H9 (cell line): ENCODE results near the gene HUS1. TPM values are rescaled to one million over a fixed set of nuclear protein-coding genes. Genes with fewer than 3 reads are reported as not detected.

Experiments used
- DNase-seq: peaks from one replicate; pipeline ENCODE4 v3.0.0-alpha.2; 2017
- H2AFZ ChIP-seq: one replicate; pipeline ENCODE4 v1.6.1; 2013; ENCODE audit warnings: mild to moderate bottlenecking, low read length, control low read depth, moderate library complexity
- H2AK5ac ChIP-seq: 2 replicates; pipeline ENCODE4 v1.6.1; 2013; ENCODE audit warnings: low read length, control low read depth, mixed read lengths; ENCODE audit not compliant: insufficient read length
- H2BK120ac ChIP-seq: one replicate; pipeline ENCODE4 v1.6.1; 2013; ENCODE audit warnings: low read depth, mild to moderate bottlenecking, low read length, control low read depth, inconsistent platforms; ENCODE audit not compliant: poor library complexity, severe bottlenecking
- H2BK12ac ChIP-seq: 2 replicates; pipeline ENCODE4 v1.6.1; 2013; ENCODE audit warnings: low read length, control low read depth, mixed read lengths, low read depth; ENCODE audit not compliant: insufficient read length
- H2BK15ac ChIP-seq: 2 replicates; pipeline ENCODE4 v1.6.1; 2013; ENCODE audit warnings: low read depth, low read length, control low read depth
- H2BK20ac ChIP-seq: one replicate; pipeline ENCODE4 v1.6.1; 2013; ENCODE audit warnings: low read depth, mild to moderate bottlenecking, low read length, control low read depth, inconsistent platforms; ENCODE audit not compliant: poor library complexity, severe bottlenecking
- H2BK5ac ChIP-seq: 2 replicates; pipeline ENCODE4 v1.6.1; 2013; ENCODE audit warnings: low read length, control low read depth, mixed read lengths; ENCODE audit not compliant: insufficient read length
- H3K14ac ChIP-seq: 2 replicates; pipeline ENCODE4 v1.6.1; 2013; ENCODE audit warnings: low read length, control low read depth; ENCODE audit not compliant: insufficient read depth
- H3K18ac ChIP-seq: 2 replicates; pipeline ENCODE4 v1.6.1; 2013; ENCODE audit warnings: low read depth, mild to moderate bottlenecking, mixed read lengths, low read length, control low read depth; ENCODE audit not compliant: insufficient read length
- H3K23ac ChIP-seq: 2 replicates; pipeline ENCODE4 v1.6.1; 2013; ENCODE audit warnings: low read length, control low read depth, mixed read lengths, low read depth; ENCODE audit not compliant: insufficient read length
- H3K23me2 ChIP-seq: 2 replicates; pipeline ENCODE4 v1.6.1; 2013; ENCODE audit warnings: low read depth, mild to moderate bottlenecking, mixed read lengths, low read length, control low read depth; ENCODE audit not compliant: insufficient read length, poor library complexity, severe bottlenecking
- H3K27ac ChIP-seq: 2 replicates; pipeline ENCODE4 v1.5.1; 2013; ENCODE audit warnings: low read length, control low read depth, mixed read lengths, low read depth; ENCODE audit not compliant: insufficient read length
- H3K27me3 ChIP-seq: 2 replicates; pipeline ENCODE4 v1.6.1; 2013; ENCODE audit warnings: low read length, control low read depth, inconsistent platforms; ENCODE audit not compliant: insufficient read depth
- H3K4ac ChIP-seq: 2 replicates; pipeline ENCODE4 v1.6.1; 2013; ENCODE audit warnings: low read depth, mild to moderate bottlenecking, control low read depth, inconsistent platforms, low read length, moderate library complexity
- H3K4me1 ChIP-seq: 2 replicates; pipeline ENCODE4 v1.6.1; 2013; ENCODE audit warnings: low read length, control low read depth, inconsistent platforms; ENCODE audit not compliant: insufficient read depth
- H3K4me2 ChIP-seq: 2 replicates; pipeline ENCODE4 v1.6.1; 2013; ENCODE audit warnings: low read length, control low read depth, mixed read lengths; ENCODE audit not compliant: insufficient read length, insufficient read depth
- H3K56ac ChIP-seq: 2 replicates; pipeline ENCODE4 v1.6.1; 2013; ENCODE audit warnings: low read depth, mild to moderate bottlenecking, mixed read lengths, low read length, control low read depth; ENCODE audit not compliant: insufficient read length
- H3K79me1 ChIP-seq: 2 replicates; pipeline ENCODE4 v1.6.1; 2013; ENCODE audit warnings: low read depth, mild to moderate bottlenecking, moderate library complexity, low read length, control low read depth, inconsistent platforms; ENCODE audit not compliant: insufficient read depth, poor library complexity, severe bottlenecking
- H3K79me2 ChIP-seq: 2 replicates; pipeline ENCODE4 v1.6.1; 2013; ENCODE audit warnings: low read length, control low read depth, inconsistent platforms; ENCODE audit not compliant: insufficient read depth
- H3K9ac ChIP-seq: 2 replicates; pipeline ENCODE4 v1.6.1; 2013; ENCODE audit warnings: low read length, control low read depth, mixed read lengths; ENCODE audit not compliant: insufficient read length; ENCODE audit errors: extremely low read depth
- H3K9me3 ChIP-seq: one replicate; pipeline ENCODE4 v1.6.1; 2013; ENCODE audit warnings: low read depth, low read length, inconsistent platforms; ENCODE audit not compliant: control insufficient read depth
- H3T11ph ChIP-seq: one replicate; pipeline ENCODE4 v1.6.1; 2013; ENCODE audit warnings: mild to moderate bottlenecking, low read length, control low read depth, inconsistent platforms
- H4K20me1 ChIP-seq: one replicate; pipeline ENCODE4 v1.6.1; 2013; ENCODE audit not compliant: control insufficient read depth, insufficient read length, insufficient read depth
- H4K5ac ChIP-seq: 2 replicates; pipeline ENCODE4 v1.6.1; 2013; ENCODE audit warnings: low read depth, mild to moderate bottlenecking, mixed read lengths, low read length, control low read depth; ENCODE audit not compliant: insufficient read length
- H4K8ac ChIP-seq: replicated peaks from 2 replicates; pipeline ENCODE4 v1.6.1; 2013; ENCODE audit warnings: low read length, control low read depth, mixed read lengths, low read depth; ENCODE audit not compliant: insufficient read length
- H4K91ac ChIP-seq: 2 replicates; pipeline ENCODE4 v1.6.1; 2013; ENCODE audit warnings: low read depth, mild to moderate bottlenecking, moderate library complexity, mixed read lengths, low read length, control low read depth; ENCODE audit not compliant: insufficient read length
- H3K27ac Mint-ChIP-seq, 3 experiments: 2 replicates in 2 of 3; 3 replicates in 1 of 3; pipeline ENCODE4 v1.8.0; 2020 to 2021; ENCODE audit warnings: mixed read lengths in 3 of 3, mild to moderate bottlenecking in 1 of 3, moderate library complexity in 1 of 3
- H3K27me3 Mint-ChIP-seq: 2 replicates; pipeline ENCODE4 v1.8.0; 2021; ENCODE audit warnings: low read depth, mild to moderate bottlenecking, moderate library complexity, mixed read lengths
- H3K36me3 Mint-ChIP-seq, 3 experiments: 2 replicates in 2 of 3; 3 replicates in 1 of 3; pipeline ENCODE4 v1.8.0; 2020 to 2021; ENCODE audit warnings: low read depth in 3 of 3, mixed read lengths in 3 of 3; ENCODE audit not compliant: insufficient read depth in 1 of 3
- H3K4me1 Mint-ChIP-seq, 2 experiments: 2 replicates each; pipeline ENCODE4 v1.8.0; 2020; ENCODE audit warnings: mixed read lengths in 2 of 2
- H3K4me3 Mint-ChIP-seq, 2 experiments: 2 replicates in 1 of 2; 3 replicates in 1 of 2; pipeline ENCODE4 v1.8.0; 2020 to 2021; ENCODE audit warnings: mild to moderate bottlenecking in 2 of 2, mixed read lengths in 2 of 2, moderate library complexity in 1 of 2
- H3K9me3 Mint-ChIP-seq, 2 experiments: 2 replicates in 1 of 2; 3 replicates in 1 of 2; pipeline ENCODE4 v1.8.0; 2020; ENCODE audit warnings: mild to moderate bottlenecking in 2 of 2, mixed read lengths in 2 of 2, moderate library complexity in 1 of 2
- WGBS: extraction: QIAGEN DNeasy Blood & Tissue Kit; methylation state at CpG from one replicate; pipeline ENCODE4 v1.1.7; 2013; ENCODE audit warnings: missing lambda C conversion rate, low lambda C conversion rate, mixed read lengths; ENCODE audit not compliant: insufficient read length; ENCODE audit errors: extremely low coverage; 5-methylcytosine and 5-hydroxymethylcytosine counted together
- total RNA-seq: library from RNA; stranded (reverse); gene quantifications from 2 replicates; pipeline ENCODE4 v1.2.1, GENCODE V29; 2021
- TF ChIP-seq, protein P1 (sequence below): fragments of 200-600 bp; sonication (generic); conservative IDR thresholded peaks from 3 replicates; pipeline ENCODE4 v1.8.0; 2021; ENCODE audit warnings: antibody characterized with exemption, mild to moderate bottlenecking

Gene HUS1
- total RNA-seq, 1 experiment from 2014 or later, result 43.1 TPM

GRCh38 chr7:47944536-47945260, 34.7 kb downstream of the HUS1 start:
- Histone ChIP-seq H2BK5ac (no peak overlapping the region), H3K9ac (no peak overlapping the region), H3K27ac (no peak overlapping the region), H3K23me2 (no peaks in the 10 kb centered on the region), H4K8ac (no peak overlapping the region), H4K5ac (no peak overlapping the region), H2BK12ac (no peak overlapping the region), H3K79me2 (no peaks in the 10 kb centered on the region), H2AK5ac (no peak overlapping the region), H3K56ac (no peak overlapping the region), H2AFZ (no peak overlapping the region), H4K91ac (no peak overlapping the region), H3K4me2 (no peak overlapping the region), H3K14ac (no peak overlapping the region), H3T11ph (no peak overlapping the region), H2BK120ac (no peak overlapping the region), H3K9me3 (no peaks in the 10 kb centered on the region), H3K23ac (no peak overlapping the region), H4K20me1 (no peaks in the 10 kb centered on the region), H3K79me1 (no peaks in the 10 kb centered on the region), H3K4ac (no peak overlapping the region), H3K4me1 (peaks cover 8% of the 10 kb centered on the region; the same call in 1 of the 2 replicates), H2BK15ac (no peak overlapping the region), H2BK20ac (no peak overlapping the region), H3K18ac (no peak overlapping the region), H3K27me3 (no peaks in the 10 kb centered on the region)
- H3K9me3 Mint-ChIP-seq, result no peaks in the 10 kb centered on the region
- H3K36me3 Mint-ChIP-seq, result no peaks in the 10 kb centered on the region
- TF ChIP-seq, protein P1, sequence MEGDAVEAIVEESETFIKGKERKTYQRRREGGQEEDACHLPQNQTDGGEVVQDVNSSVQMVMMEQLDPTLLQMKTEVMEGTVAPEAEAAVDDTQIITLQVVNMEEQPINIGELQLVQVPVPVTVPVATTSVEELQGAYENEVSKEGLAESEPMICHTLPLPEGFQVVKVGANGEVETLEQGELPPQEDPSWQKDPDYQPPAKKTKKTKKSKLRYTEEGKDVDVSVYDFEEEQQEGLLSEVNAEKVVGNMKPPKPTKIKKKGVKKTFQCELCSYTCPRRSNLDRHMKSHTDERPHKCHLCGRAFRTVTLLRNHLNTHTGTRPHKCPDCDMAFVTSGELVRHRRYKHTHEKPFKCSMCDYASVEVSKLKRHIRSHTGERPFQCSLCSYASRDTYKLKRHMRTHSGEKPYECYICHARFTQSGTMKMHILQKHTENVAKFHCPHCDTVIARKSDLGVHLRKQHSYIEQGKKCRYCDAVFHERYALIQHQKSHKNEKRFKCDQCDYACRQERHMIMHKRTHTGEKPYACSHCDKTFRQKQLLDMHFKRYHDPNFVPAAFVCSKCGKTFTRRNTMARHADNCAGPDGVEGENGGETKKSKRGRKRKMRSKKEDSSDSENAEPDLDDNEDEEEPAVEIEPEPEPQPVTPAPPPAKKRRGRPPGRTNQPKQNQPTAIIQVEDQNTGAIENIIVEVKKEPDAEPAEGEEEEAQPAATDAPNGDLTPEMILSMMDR, result no peak
- no peaks in the 10 kb centered on the region; the same call in 1 of the 2 replicates for H3K27me3 Mint-ChIP-seq
- H3K4me3 Mint-ChIP-seq, result no peak overlapping the region
- WGBS, result no CpG with 5 or more reads among the region's 12 CpGs
- no peak for DNase-seq
- no peak overlapping the region for H3K27ac Mint-ChIP-seq
- peaks cover 19 to 36% of the 10 kb centered on the region in 2 experiments for H3K4me1 Mint-ChIP-seq
